ENCODE measurements around the gene SPIRE2. TPM values are rescaled to one million over a fixed set of nuclear protein-coding genes. Genes with fewer than 3 reads are reported as not detected.

Gene SPIRE2
- total and polyA plus RNA-seq, 9 of the 15 experiments (the other 6 are each of a cell fraction or from before 2014, with no cell fraction given), result 0.70 to 7.5 (median 4.6) TPM

- POLR2A ChIA-PET, result interaction anchor here (0.9 to 3.5 kb wide), 3 partner anchors 11 to 121 kb away, joined by 4 to 25 read pairs (median 4); partner anchors contain the start of gene TCF25
- FAIRE-seq, result no peak
Observed at GRCh38 chr16:89861648-89862047, 33.4 kb downstream of the SPIRE2 start.

More at GRCh38 chr16:89861648-89862047, 33.4 kb downstream of the SPIRE2 start:
- H3K36me3 ChIP-seq (ENCODE audit: control insufficient read depth, insufficient read depth, low read length), result no peaks in the 10 kb centered on the region; the same call in 2 of the 3 replicates
- intact Hi-C loops (cut with micrococcal nuclease), result loop anchor here (1.0 to 2.0 kb wide), 3 partner anchors 45 to 155 kb away; partner anchors contain the start of gene FANCA
- peaks cover 3 to 34% of the 10 kb centered on the region in 2 experiments for H3K4me1 ChIP-seq (replicated peaks in 1 of 2; ENCODE audit: control insufficient read depth in 2 of 2, insufficient read depth in 2 of 2, low read length in 2 of 2)
- H3K9me1 ChIP-seq (ENCODE audit: control insufficient read depth, insufficient read depth, low read length), result no peaks in the 10 kb centered on the region
- TF ChIP-seq KDM2B (CRISPR knock-in tag; IDR thresholded peaks at IDR 0.05) (no peak), RFX5 (IDR thresholded peaks at IDR 0.05; ENCODE audit: low read depth, low read length) (no peak), ZNF41 (CRISPR knock-in tag; conservative IDR thresholded peaks at IDR 0.05) (no peak), GABPA (tag; conservative IDR thresholded peaks at IDR 0.05; ENCODE audit: low read depth) (no peak), ZBTB40 (IDR thresholded peaks at IDR 0.05) (no peak), ZBTB40 (CRISPR knock-in tag; IDR thresholded peaks at IDR 0.05) (no peak), TAF15 (IDR thresholded peaks at IDR 0.05; ENCODE audit: low read depth, low read length) (no peak)
- no peaks in the 10 kb centered on the region for H3K27me3 ChIP-seq (ENCODE audit: control insufficient read depth in 2 of 2, insufficient read depth in 2 of 2, low read length in 2 of 2)
- no peaks in the 10 kb centered on the region for H3K79me2 ChIP-seq (ENCODE audit: control insufficient read depth, insufficient read depth, low read length)
- H3K9ac ChIP-seq (ENCODE audit: insufficient read depth in 1 of 2, low read depth in 2 of 2, low read length in 2 of 2), result peak overlapping the region in 1 of 2 experiments; percentile 23; a peak in 2 of 4 replicates
- no peaks in the 10 kb centered on the region for H3K9me3 ChIP-seq (replicated peaks; ENCODE audit: control insufficient read depth, insufficient read depth, low read depth, low read length)
- DNase-seq (ENCODE audit: extremely low read depth in 1 of 4, low spot score in 3 of 4) (no peak), ATAC-seq (no peak)
- WGBS (ENCODE audit: insufficient coverage, low coverage, missing lambda C conversion rate), result 65% methylated on average over 11 of the region's 12 CpGs
- H3K4me3 ChIP-seq, result no peak overlapping the region
- no peaks in the 10 kb centered on the region for H4K20me1 ChIP-seq (replicated peaks; ENCODE audit: control insufficient read depth, insufficient read depth, low read length)
- no peak overlapping the region for H3K27ac ChIP-seq (ENCODE audit: extremely low read depth, low read depth, low read length)
- H3K4me2 ChIP-seq (ENCODE audit: insufficient read depth, low read length), result no peak overlapping the region
- H2AFZ ChIP-seq (ENCODE audit: low read depth, low read length), result no peak overlapping the region
- in situ Hi-C loops (cut with MboI), result loop anchor here (5.0 to 10.0 kb wide), 2 partner anchors 159 to 267 kb away; partner anchors contain the start of gene SPATA2L
- CTCF ChIA-PET (ENCODE audit: low intra/inter-chr PET ratio), result interaction anchor here (1.0 to 1.6 kb wide), 2 partner anchors 155 to 161 kb away, joined by 5 to 18 read pairs; partner anchors contain the start of gene SPATA2L
- BruUV-seq (replicated peaks), result no TSS peak

Data from K562 (cell line).